Heart right ventricle (tissue), 16 donors: ENCODE results near the gene DPF3. TPM values are rescaled to one million over a fixed set of nuclear protein-coding genes. Genes with fewer than 3 reads are reported as not detected.

Experiments used
- ATAC-seq, 8 donors: fragments of 200-7000 bp; cut with Tn5 transposase; one replicate each; pipeline ENCODE4 v1.9.1; 2020; ENCODE audit warnings: mild to moderate bottlenecking in 8 of 8, moderate library complexity in 8 of 8, moderate number of reproducible peaks in 1 of 8
- DNase-seq, 2 donors: peaks; one replicate each; pipeline ENCODE4 v3.0.0-alpha.2; 2020
- H3K27ac ChIP-seq, 10 donors: fragments of 200-600 bp; sonication (generic) in 2 of 10; one replicate each; pipeline versions ENCODE4 v1.5.0 to v1.8.0; 2020 to 2022; ENCODE audit warnings: mild to moderate bottlenecking in 3 of 10
- H3K27me3 ChIP-seq, 7 donors: fragments of 200-600 bp; one replicate each; pipeline ENCODE4 v1.8.0; 2021 to 2022; ENCODE audit warnings: mild to moderate bottlenecking in 2 of 7
- H3K36me3 ChIP-seq, 9 donors: fragments of 200-600 bp; sonication (generic) in 1 of 9; one replicate each; pipeline versions ENCODE4 v1.5.0 to v1.8.0; 2020 to 2022; ENCODE audit warnings: mild to moderate bottlenecking in 2 of 9
- H3K4me1 ChIP-seq, 9 donors: fragments of 200-600 bp; sonication (generic) in 1 of 9; one replicate each; pipeline versions ENCODE4 v1.5.0 to v1.8.0; 2020 to 2022; ENCODE audit warnings: mild to moderate bottlenecking in 4 of 9
- H3K4me3 ChIP-seq, 10 donors: fragments of 200-600 bp; sonication (generic) in 2 of 10; one replicate each; pipeline versions ENCODE4 v1.5.0 to v1.8.0; 2020 to 2022; ENCODE audit warnings: mild to moderate bottlenecking in 7 of 10, moderate library complexity in 2 of 10
- H3K9me3 ChIP-seq, 11 donors: fragments of 200-600 bp in 10 of 11; sonication (generic) in 2 of 11; one replicate each; pipeline versions ENCODE4 v1.5.0 to v1.8.0; 2013 to 2022; ENCODE audit warnings: mild to moderate bottlenecking in 2 of 11, control low read depth in 1 of 11, moderate library complexity in 1 of 11
- CTCF ChIP-seq, 9 donors: fragments of 200-600 bp; sonication (generic) in 2 of 9; IDR thresholded peaks; one replicate each; pipeline versions ENCODE4 v1.5.0 to v1.8.0; 2021 to 2022; ENCODE audit warnings: antibody characterized with exemption in 9 of 9, mild to moderate bottlenecking in 5 of 9, moderate library complexity in 1 of 9
- WGBS, 2 donors: extraction: QIAGEN DNeasy Blood & Tissue Kit; methylation state at CpG; one replicate each; pipeline ENCODE4 v1.1.7; 2013; ENCODE audit warnings: inconsistent platforms in 1 of 2; 5-methylcytosine and 5-hydroxymethylcytosine counted together
- intact Hi-C, 10 donors: fragments of 100-400 bp; cut with DNase I; formaldehyde crosslinking; loops; one replicate each; pipeline versions ENCODE4 v1.11.1 to v1.14.2; 2022
- polyA plus RNA-seq, 2 donors: library from polyadenylated mRNA; stranded (reverse); fragments of 200-250 nt; gene quantifications; one replicate each; pipeline ENCODE4 v1.2.3, GENCODE V29; 2013
- total RNA-seq, 10 donors: library from RNA; stranded (reverse); fragmentation: NEBNext Ultra II Directional in 3 of 10; extraction: Animal tissue kit (Norgen Biotek cat#: 25700) in 3 of 10; gene quantifications; one replicate each; pipeline versions ENCODE4 v1.2.1 to v1.2.4, GENCODE V29; 2021 to 2023
- donor health status: Arrhythmogenic right ventricular cardiomyopathy.
- donor health status: ischemic (EF 13 %, LVEDD 7.1; RV severe dilation, severe dysfunction).
- donor health status: healthy with polysubstance abuse.
- donor health status: DM: no; HTN: yes; CAD: no.
- donor health status: DM: no; HTN: no; CAD: no.
- donor health status: ischemic (EF 25% LVEDD 6.9; RV normal size, moderate dysfunction).
- donor health status: ischemic (EF 25% LVEDD 5.7; RV mildly dilated, moderate dysfunction).
- donor health status: healthy.
- donor health status: DM: yes; HTN: yes; CAD: no.
- donor health status: Ischemic cardiomyopathy.
- donor health status: ischemic (EF 35%, LVEDD 5.7; RV mildly dilated, moderate dysfunction).
- donor health status: nonischemic (EF 11% LVEDD 7.7; RV severe dilation, severe dysfunction).
- donor health status: DM: yes; HTN: yes; CAD: no.
- donor health status: PGD.
- donor health status: ischemic (EF 29% LVEDD 5.4; RV normal size, mild dysfunction).
- donor health status: nonischemic (EF 23%, LVEDD 6.1; RV moderate dilation, normal function).

Gene DPF3
- total and polyA plus RNA-seq, 12 donors, result 3.8 to 52.3 (median 35.6) TPM

DNA sequence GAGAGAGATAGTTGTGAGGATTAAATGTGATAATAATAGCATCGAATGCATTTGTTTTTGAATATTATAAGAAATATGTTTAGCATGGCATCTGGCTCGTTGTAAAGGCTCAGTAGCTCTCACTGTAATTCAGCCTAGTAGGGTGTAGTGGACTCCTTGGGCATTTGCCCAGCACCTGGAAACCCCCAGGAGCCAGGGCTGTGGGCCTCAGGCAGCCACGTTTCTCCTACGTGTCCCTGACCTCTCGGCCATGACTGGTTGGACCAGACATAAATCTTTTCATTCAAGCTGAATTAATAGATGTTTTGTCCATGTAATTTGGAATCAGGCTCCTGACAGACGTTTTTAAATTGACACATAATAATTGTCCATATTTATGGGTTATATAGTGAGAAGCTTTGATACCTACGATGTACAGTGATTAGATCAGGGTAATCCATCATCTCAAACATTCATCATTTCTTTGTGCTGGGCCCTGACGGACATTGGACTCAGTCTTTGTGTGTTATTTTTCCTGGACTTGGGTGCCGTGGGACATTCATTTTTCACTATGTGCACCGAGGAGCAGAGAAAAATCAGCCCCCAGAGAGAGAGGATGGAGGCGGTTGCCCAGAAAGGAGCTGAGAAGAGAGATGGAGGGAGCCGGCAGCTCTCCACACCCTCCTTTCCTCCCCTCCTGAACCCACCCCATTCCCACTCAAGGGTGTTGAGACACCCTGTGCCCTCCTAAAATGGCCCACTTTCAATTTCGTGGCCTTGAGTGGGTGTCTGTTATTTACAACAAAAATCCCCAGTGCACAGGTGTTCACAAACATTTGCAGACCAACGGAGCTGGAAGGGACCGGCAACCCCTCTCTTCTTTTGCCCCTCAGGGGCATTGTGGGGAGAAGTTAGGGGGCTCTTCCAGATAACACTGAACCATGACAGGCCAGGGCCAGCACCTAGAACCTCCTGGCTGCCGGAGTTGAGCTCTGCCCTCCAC lies 296.4 kb downstream of the DPF3 start:
- Histone ChIP-seq H3K36me3 (no peaks in the 10 kb centered on the region), H3K27ac (no peak overlapping the region), H3K27me3 (peaks cover 0 to 18% (median 0%) of the 10 kb centered on the region in 7 donors), H3K4me1 (peaks cover 0 to 4% (median 0%) of the 10 kb centered on the region in 9 donors), H3K4me3 (no peak overlapping the region), H3K9me3 (no peaks in the 10 kb centered on the region)
- no peak for TF ChIP-seq CTCF (IDR thresholded peaks at IDR 0.05)
- DNase-seq (no peak), ATAC-seq (no peak)
- 82 to 84% methylated on average over 16 of the region's 16 CpGs for WGBS, 2 donors
- intact Hi-C loops, result no loop called here

- H3K27ac ChIP-seq, result no peak overlapping the region
- no peaks in the 10 kb centered on the region for H3K36me3 ChIP-seq
- H3K9me3 ChIP-seq, result no peaks in the 10 kb centered on the region
- WGBS, 2 donors, result 94% methylated on average over 8 of the region's 8 CpGs
- peaks cover 0 to 4% (median 0%) of the 10 kb centered on the region in 9 donors for H3K4me1 ChIP-seq
- H3K27me3 ChIP-seq, result peaks cover 0 to 26% (median 0%) of the 10 kb centered on the region in 7 donors
- intact Hi-C loops, result no loop called here
- no peak for TF ChIP-seq CTCF (IDR thresholded peaks at IDR 0.05)
- no peak overlapping the region for H3K4me3 ChIP-seq
- DNase-seq (no peak), ATAC-seq (no peak)
These were observed 298.6 kb downstream of the DPF3 start for GRCh38 chr14:72595152-72595862.

DNA sequence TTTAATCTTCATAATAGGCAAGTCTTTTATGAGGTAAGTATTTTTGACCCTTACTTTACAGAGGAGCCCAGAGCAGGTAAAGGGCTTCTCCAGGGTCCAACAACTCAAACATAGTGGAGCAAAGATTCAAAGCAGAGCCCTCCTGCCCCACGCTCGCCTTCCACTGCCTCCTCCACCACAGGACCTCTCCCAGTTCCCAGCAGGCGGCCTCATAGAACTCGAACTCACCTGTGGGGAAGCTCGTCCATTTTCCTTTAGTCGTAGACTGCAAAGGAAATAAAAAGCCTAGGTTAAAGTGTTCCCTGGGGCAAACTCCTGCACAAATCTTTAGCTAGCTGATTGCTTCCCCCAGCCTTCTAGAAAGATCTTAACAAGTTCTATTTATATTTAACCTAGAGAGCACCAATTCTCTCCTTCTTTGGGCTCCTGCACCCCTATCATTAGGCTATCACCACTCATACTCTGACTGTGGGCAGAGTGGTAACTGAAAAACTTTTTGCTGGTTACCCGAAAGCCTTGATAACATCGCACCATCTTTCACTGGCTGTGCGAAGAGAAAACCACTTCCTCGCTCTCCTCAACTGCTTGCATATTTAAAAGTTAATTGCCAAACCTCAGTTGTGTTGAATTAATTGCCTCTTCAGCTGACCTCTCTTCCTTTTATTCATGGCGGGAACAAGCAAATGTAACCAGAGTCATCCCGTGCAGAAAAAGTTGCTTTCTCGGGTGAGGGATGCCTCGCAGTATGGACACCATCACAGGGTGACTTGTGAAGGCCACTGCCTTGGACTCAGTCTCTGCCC lies 299.6 kb downstream of the DPF3 start:
- peak overlapping the region in 1 of 10 donors; percentile 40 for H3K27ac ChIP-seq
- 84 to 88% methylated on average over 14 of the region's 14 CpGs for WGBS, 2 donors
- TF ChIP-seq CTCF (IDR thresholded peaks at IDR 0.05), result no peak
- H3K27me3 ChIP-seq, result peaks cover 0 to 32% (median 0%) of the 10 kb centered on the region in 7 donors
- DNase-seq, result no peak
- no peaks in the 10 kb centered on the region for H3K9me3 ChIP-seq
- peaks cover 0 to 4% (median 0%) of the 10 kb centered on the region in 9 donors for H3K4me1 ChIP-seq
- H3K4me3 ChIP-seq, result no peak overlapping the region
- peak in 1 of 8 donors; percentile 29 for ATAC-seq
- intact Hi-C loops, result no loop called here
- H3K36me3 ChIP-seq, result no peaks in the 10 kb centered on the region

DNA sequence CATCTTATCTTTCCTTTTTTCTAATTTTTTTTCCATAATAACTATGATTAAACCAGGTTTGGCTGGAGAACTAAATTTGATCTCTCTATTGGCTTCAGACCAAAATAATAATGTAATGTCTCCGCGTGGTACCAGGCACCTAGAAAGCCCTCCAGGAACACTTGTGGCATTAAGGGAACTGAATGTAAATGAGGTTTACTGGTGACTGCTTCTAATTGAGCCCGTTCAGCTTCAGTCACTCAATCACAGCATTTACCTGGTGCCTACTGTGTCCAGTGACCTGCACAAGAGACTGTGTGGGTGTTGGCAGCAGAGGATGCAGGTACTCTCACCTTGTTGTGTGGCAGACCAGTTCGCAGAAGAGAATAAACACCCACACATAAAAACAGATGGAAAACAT lies 302.5 kb downstream of the DPF3 start:
- Histone ChIP-seq H3K4me1 (peaks cover 0 to 4% (median 0%) of the 10 kb centered on the region in 9 donors), H3K36me3 (no peaks in the 10 kb centered on the region), H3K9me3 (no peaks in the 10 kb centered on the region), H3K27ac (no peak overlapping the region), H3K4me3 (no peak overlapping the region), H3K27me3 (peaks cover 0 to 23% (median 0%) of the 10 kb centered on the region in 7 donors)
- TF ChIP-seq CTCF (IDR thresholded peaks at IDR 0.05), result no peak
- intact Hi-C loops, result no loop called here
- WGBS, 2 donors, result 88 to 89% methylated on average over 4 of the region's 4 CpGs
- ATAC-seq (no peak), DNase-seq (no peak)
